ENCODE results near the gene EGFLAM. TPM values are rescaled to one million over a fixed set of nuclear protein-coding genes. Genes with fewer than 3 reads are reported as not detected.

The EGFLAM gene
- total and polyA plus RNA-seq, 9 of the 15 experiments (the other 6 are each of a cell fraction or from before 2014, with no cell fraction given): 0.09 to 2.5 (median 1.0) TPM

DNA sequence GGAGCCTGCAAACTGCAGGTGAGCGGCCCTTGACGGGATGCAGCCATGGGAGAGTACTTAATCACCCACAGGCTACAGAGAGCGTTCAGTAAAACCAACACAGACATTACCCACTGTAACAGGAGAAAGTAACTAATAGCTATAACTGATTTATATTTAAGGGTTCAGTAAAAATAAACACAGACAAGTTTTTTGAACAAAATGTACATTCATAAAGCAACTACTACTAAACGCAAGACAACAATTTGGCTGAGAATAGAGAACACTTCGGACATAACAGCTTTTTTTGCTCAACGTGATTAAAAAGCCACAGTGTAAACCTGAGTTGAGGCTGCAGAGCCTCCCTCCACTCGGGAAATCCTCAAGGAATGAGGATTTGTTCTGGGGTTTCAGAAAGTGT lies 236.4 kb downstream of the EGFLAM start:
- no peak overlapping the region for H3K4me3 ChIP-seq
- H3K4me2 ChIP-seq (ENCODE audit: insufficient read depth, low read length): no peak overlapping the region
- no peak overlapping the region for H3K9ac ChIP-seq (ENCODE audit: insufficient read depth in 1 of 2, low read depth in 2 of 2, low read length in 2 of 2)
- DNase-seq (ENCODE audit: extremely low read depth in 1 of 4, low spot score in 3 of 4) (no peak), FAIRE-seq (no peak), ATAC-seq (no peak)
- intact Hi-C loops (cut with micrococcal nuclease): no loop called here
- no peaks in the 10 kb centered on the region for H3K9me3 ChIP-seq (replicated peaks; ENCODE audit: control insufficient read depth, insufficient read depth, low read depth, low read length)
- H3K9me1 ChIP-seq (ENCODE audit: control insufficient read depth, insufficient read depth, low read length): no peaks in the 10 kb centered on the region
- H3K27ac ChIP-seq (ENCODE audit: extremely low read depth, low read depth, low read length): no peak overlapping the region
- CTCF ChIA-PET (ENCODE audit: low intra/inter-chr PET ratio): no interaction called here
- peaks cover 0 to 4% of the 10 kb centered on the region in 2 experiments; a peak in 2 of 5 replicates for H3K27me3 ChIP-seq (ENCODE audit: control insufficient read depth in 2 of 2, insufficient read depth in 2 of 2, low read length in 2 of 2)
- no peaks in the 10 kb centered on the region for H4K20me1 ChIP-seq (replicated peaks; ENCODE audit: control insufficient read depth, insufficient read depth, low read length)
- POLR2A ChIA-PET: interaction anchor here (0.9 kb wide), 1 partner anchor 11 kb away, joined by 3 read pairs; no protein-coding TSS in a partner anchor
- H3K36me3 ChIP-seq (ENCODE audit: control insufficient read depth, insufficient read depth, low read length): no peaks in the 10 kb centered on the region
- in situ Hi-C loops (cut with MboI): no loop called here
- no peaks in the 10 kb centered on the region for H3K79me2 ChIP-seq (ENCODE audit: control insufficient read depth, insufficient read depth, low read length)
- H2AFZ ChIP-seq (ENCODE audit: low read depth, low read length): no peak overlapping the region
- 18% methylated on average over 7 of the region's 7 CpGs for whole genome bisulfite sequencing (ENCODE audit: insufficient coverage, low coverage, missing lambda C conversion rate)
- TF ChIP-seq KHSRP (IDR thresholded peaks at IDR 0.05): no peak
- TF ChIP-seq, protein P1, sequence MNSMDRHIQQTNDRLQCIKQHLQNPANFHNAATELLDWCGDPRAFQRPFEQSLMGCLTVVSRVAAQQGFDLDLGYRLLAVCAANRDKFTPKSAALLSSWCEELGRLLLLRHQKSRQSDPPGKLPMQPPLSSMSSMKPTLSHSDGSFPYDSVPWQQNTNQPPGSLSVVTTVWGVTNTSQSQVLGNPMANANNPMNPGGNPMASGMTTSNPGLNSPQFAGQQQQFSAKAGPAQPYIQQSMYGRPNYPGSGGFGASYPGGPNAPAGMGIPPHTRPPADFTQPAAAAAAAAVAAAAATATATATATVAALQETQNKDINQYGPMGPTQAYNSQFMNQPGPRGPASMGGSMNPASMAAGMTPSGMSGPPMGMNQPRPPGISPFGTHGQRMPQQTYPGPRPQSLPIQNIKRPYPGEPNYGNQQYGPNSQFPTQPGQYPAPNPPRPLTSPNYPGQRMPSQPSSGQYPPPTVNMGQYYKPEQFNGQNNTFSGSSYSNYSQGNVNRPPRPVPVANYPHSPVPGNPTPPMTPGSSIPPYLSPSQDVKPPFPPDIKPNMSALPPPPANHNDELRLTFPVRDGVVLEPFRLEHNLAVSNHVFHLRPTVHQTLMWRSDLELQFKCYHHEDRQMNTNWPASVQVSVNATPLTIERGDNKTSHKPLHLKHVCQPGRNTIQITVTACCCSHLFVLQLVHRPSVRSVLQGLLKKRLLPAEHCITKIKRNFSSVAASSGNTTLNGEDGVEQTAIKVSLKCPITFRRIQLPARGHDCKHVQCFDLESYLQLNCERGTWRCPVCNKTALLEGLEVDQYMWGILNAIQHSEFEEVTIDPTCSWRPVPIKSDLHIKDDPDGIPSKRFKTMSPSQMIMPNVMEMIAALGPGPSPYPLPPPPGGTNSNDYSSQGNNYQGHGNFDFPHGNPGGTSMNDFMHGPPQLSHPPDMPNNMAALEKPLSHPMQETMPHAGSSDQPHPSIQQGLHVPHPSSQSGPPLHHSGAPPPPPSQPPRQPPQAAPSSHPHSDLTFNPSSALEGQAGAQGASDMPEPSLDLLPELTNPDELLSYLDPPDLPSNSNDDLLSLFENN (IDR thresholded peaks at IDR 0.05; ENCODE audit: low read depth in 2 of 2, low read length in 2 of 2): no peak
- TF ChIP-seq, protein P2, sequence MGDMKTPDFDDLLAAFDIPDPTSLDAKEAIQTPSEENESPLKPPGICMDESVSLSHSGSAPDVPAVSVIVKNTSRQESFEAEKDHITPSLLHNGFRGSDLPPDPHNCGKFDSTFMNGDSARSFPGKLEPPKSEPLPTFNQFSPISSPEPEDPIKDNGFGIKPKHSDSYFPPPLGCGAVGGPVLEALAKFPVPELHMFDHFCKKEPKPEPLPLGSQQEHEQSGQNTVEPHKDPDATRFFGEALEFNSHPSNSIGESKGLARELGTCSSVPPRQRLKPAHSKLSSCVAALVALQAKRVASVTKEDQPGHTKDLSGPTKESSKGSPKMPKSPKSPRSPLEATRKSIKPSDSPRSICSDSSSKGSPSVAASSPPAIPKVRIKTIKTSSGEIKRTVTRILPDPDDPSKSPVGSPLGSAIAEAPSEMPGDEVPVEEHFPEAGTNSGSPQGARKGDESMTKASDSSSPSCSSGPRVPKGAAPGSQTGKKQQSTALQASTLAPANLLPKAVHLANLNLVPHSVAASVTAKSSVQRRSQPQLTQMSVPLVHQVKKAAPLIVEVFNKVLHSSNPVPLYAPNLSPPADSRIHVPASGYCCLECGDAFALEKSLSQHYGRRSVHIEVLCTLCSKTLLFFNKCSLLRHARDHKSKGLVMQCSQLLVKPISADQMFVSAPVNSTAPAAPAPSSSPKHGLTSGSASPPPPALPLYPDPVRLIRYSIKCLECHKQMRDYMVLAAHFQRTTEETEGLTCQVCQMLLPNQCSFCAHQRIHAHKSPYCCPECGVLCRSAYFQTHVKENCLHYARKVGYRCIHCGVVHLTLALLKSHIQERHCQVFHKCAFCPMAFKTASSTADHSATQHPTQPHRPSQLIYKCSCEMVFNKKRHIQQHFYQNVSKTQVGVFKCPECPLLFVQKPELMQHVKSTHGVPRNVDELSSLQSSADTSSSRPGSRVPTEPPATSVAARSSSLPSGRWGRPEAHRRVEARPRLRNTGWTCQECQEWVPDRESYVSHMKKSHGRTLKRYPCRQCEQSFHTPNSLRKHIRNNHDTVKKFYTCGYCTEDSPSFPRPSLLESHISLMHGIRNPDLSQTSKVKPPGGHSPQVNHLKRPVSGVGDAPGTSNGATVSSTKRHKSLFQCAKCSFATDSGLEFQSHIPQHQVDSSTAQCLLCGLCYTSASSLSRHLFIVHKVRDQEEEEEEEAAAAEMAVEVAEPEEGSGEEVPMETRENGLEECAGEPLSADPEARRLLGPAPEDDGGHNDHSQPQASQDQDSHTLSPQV (IDR thresholded peaks at IDR 0.05): no peak
- no peak for TF ChIP-seq SIX5 (IDR thresholded peaks at IDR 0.05; ENCODE audit: borderline replicate concordance in 1 of 2, insufficient read depth in 1 of 2, low read depth in 1 of 2, low read length in 2 of 2)
- TF ChIP-seq ZNF444 (CRISPR knock-in tag; IDR thresholded peaks at IDR 0.05): no peak
- BruUV-seq (replicated peaks): no TSS peak
- no peaks in the 10 kb centered on the region for H3K4me1 ChIP-seq (replicated peaks in 1 of 2; ENCODE audit: control insufficient read depth in 2 of 2, insufficient read depth in 2 of 2, low read length in 2 of 2)

Data from K562 (cell line).